Right cardiac atrium (tissue), 5 donors: Measurements from ENCODE around the gene U2SURP. TPM values are rescaled to one million over a fixed set of nuclear protein-coding genes. Genes with fewer than 3 reads are reported as not detected.

Experiments used
- ATAC-seq, 2 donors: fragments of 200-7000 bp; cut with Tn5 transposase; one replicate each; pipeline versions ENCODE4 v1.8.0 to v1.9.1; 2020; ENCODE audit warnings: moderate library complexity in 2 of 2, mild to moderate bottlenecking in 1 of 2
- DNase-seq, 3 donors: peaks; one replicate each; pipeline ENCODE4 v3.0.0-alpha.2; 2020
- H3K27ac ChIP-seq: one replicate; pipeline ENCODE4 v1.5.1; 2013; ENCODE audit warnings: mild to moderate bottlenecking, low read length, control low read depth, moderate library complexity
- H3K27me3 ChIP-seq: one replicate; pipeline ENCODE4 v1.6.1; 2013; ENCODE audit not compliant: control insufficient read depth, insufficient read depth
- H3K4me1 ChIP-seq: one replicate; pipeline ENCODE4 v1.6.1; 2013; ENCODE audit warnings: low read length; ENCODE audit not compliant: control insufficient read depth, insufficient read depth
- H3K4me3 ChIP-seq: one replicate; pipeline ENCODE4 v1.5.1; 2013; ENCODE audit warnings: low read length, control low read depth
- H3K9me3 ChIP-seq: one replicate; pipeline ENCODE4 v1.6.1; 2013; ENCODE audit warnings: low read length; ENCODE audit not compliant: control insufficient read depth
- WGBS: extraction: QIAGEN DNeasy Blood & Tissue Kit; methylation state at CpG from one replicate; pipeline ENCODE4 v1.1.7; 2013; 5-methylcytosine and 5-hydroxymethylcytosine counted together
- intact Hi-C, 4 donors: fragments of 100-400 bp; cut with DNase I; formaldehyde crosslinking; loops; one replicate each; pipeline versions ENCODE4 v1.11.0 to v1.14.0; 2022 to 2023
- long read RNA-seq, 4 donors: library from polyadenylated mRNA; unstranded; transcript quantifications; one replicate each; pipeline ENCODE4 v2.0.0, GENCODE V29; 2020 to 2021
- polyA plus RNA-seq: library from polyadenylated mRNA; stranded (reverse); fragments of 200-250 nt; gene quantifications from one replicate; pipeline ENCODE4 v1.2.3, GENCODE V29; 2013
- total RNA-seq, 4 donors: library from RNA; stranded (reverse); fragmentation: NEBNext Ultra II Directional; extraction: Animal tissue kit (Norgen Biotek cat#: 25700); gene quantifications; one replicate each; pipeline ENCODE4 v1.2.1, GENCODE V29; 2021
- donor health status: healthy with polysubstance abuse.
- donor health status: DM: no; HTN: yes; CAD: no.
- donor health status: DM: no; HTN: no; CAD: no.
- donor health status: DM: no; HTN: yes; CAD: no; lungs with severe emphysema.
- donor health status: DM: yes; HTN: yes; CAD: no.

U2SURP gene
- 10 to 100 TPM; 44.3 to 56.6 (median 51.0) TPM for total RNA-seq
- 22.8 TPM for polyA plus RNA-seq
- long read RNA-seq, donor 1, full-length matches to known transcripts = 9 of 82 reads
- long read RNA-seq, donor 1, partial matches to known transcripts = 47 of 82 reads
- long read RNA-seq, donor 1, other reads (novel, unspliced or antisense) = 26 of 82 reads
- long read RNA-seq, donor 2, full-length matches to known transcripts = 2 of 21 reads
- long read RNA-seq, donor 2, partial matches to known transcripts = 7 of 21 reads
- long read RNA-seq, donor 2, other reads (novel, unspliced or antisense) = 12 of 21 reads
- long read RNA-seq, donor 3, full-length matches to known transcripts = 4 of 118 reads
- long read RNA-seq, donor 3, partial matches to known transcripts = 79 of 118 reads
- long read RNA-seq, donor 3, other reads (novel, unspliced or antisense) = 35 of 118 reads
- long read RNA-seq, donor 4, full-length matches to known transcripts = 4 of 20 reads
- long read RNA-seq, donor 4, partial matches to known transcripts = 8 of 20 reads
- long read RNA-seq, donor 4, other reads (novel, unspliced or antisense) = 8 of 20 reads

GRCh38 chr3:143001369-143002082, at the start of gene U2SURP:
Gene U2SURP, plus strand, starts transcription at chr3:143001570. Its CDS starts 59 bp downstream, at chr3:143001629.
- Histone ChIP-seq H3K27ac (peak within 1 kb of the TSS; percentile 99), H3K4me3 (peak within 1 kb of the TSS; percentile 83), H3K4me1 (peaks cover 2% of the 10 kb centered on the region), H3K27me3 (no peaks in the 10 kb centered on the region), H3K9me3 (no peaks in the 10 kb centered on the region)
- under 1% methylated on average over 55 of the region's 55 CpGs for WGBS
- intact Hi-C loops = no loop called here
- peak; percentile 96 to 97 for ATAC-seq
- DNase-seq = peak; percentile 97 to 98 (median 97)

DNA sequence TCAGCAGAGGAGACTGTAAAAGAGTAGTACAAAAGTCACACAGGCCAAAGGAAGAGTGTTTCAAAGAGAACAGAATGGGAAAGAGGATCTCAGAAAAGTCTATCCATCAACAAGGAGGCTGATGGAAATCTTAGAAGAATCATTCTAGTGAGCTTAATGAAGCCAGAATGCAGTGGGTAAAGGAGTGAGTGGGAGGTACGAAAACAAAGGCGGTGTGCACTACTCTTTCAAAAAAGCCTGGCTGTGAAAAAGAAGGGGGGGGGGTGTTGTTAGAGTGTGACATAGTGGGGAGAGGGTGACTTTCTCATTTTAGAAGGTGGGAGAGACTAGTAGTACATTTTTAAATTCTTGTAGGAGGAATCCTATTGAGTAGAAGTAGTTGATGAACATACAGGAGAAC, 49.6 kb upstream of the U2SURP start:
- Histone ChIP-seq H3K4me1 (no peaks in the 10 kb centered on the region), H3K27ac (no peak overlapping the region), H3K9me3 (no peaks in the 10 kb centered on the region), H3K4me3 (no peak overlapping the region), H3K27me3 (no peaks in the 10 kb centered on the region)
- ATAC-seq (no peak), DNase-seq (no peak)
- intact Hi-C loops = no loop called here
- WGBS = 88% methylated on average over 2 of the region's 2 CpGs

DNA sequence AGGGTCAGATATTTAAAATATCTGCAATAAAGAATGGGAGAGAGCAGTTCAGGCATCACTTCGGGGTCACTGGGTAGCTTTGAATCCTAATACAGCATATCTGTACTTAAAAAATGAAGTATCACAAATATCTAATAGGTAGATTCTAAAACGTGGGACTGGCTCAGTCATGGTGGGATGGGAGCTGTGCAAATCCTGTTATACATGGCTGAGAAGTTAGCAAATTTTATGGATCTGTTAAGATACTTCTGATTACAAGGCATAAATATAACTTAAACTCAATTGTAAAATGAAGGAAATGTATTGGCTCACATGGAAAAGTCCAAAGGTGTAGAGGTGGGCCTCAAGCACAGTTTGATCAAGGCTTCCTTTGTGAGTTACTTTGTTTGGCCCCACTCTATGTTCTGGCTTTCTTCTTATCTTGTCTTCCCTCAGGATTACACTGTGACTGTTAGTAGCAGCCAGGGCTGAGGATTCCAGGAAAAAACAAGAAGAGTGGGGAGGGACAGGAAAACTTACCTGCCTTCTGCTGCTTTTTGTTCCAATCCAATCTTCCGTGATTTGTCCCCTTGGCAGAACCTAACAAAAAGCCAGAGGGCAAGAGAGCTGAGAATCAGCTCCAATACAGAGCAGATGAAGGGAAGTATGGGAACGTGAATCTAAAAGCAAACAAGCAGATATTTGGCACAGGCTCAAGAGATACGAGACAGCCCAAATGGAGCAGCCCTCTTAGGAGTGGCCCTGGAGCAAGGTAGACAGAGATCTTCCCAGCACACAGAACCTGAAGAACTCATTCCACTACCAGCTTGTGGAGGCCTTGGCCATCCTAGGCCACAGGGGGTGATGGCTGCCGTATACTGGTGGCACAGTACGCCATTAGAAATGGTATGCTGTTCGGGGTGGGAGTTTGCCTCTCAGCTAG, 48.8 kb upstream of the U2SURP start:
- Histone ChIP-seq H3K27me3 (no peaks in the 10 kb centered on the region), H3K4me1 (no peaks in the 10 kb centered on the region), H3K9me3 (no peaks in the 10 kb centered on the region), H3K4me3 (no peak overlapping the region), H3K27ac (no peak overlapping the region)
- intact Hi-C loops = no loop called here
- 67% methylated on average over 8 of the region's 8 CpGs for WGBS
- DNase-seq = no peak
- peak in 1 of 2 donors; percentile 48 for ATAC-seq

- Histone ChIP-seq H3K27ac (no peak overlapping the region), H3K4me1 (no peaks in the 10 kb centered on the region), H3K27me3 (no peaks in the 10 kb centered on the region), H3K4me3 (no peak overlapping the region), H3K9me3 (no peaks in the 10 kb centered on the region)
- intact Hi-C loops = no loop called here
- DNase-seq (no peak), ATAC-seq (no peak)
- WGBS = 84% methylated on average over 3 of the region's 3 CpGs
These were observed 47.9 kb upstream of the U2SURP start for GRCh38 chr3:142953443-142953842.

- Histone ChIP-seq H3K4me1 (no peaks in the 10 kb centered on the region), H3K9me3 (no peaks in the 10 kb centered on the region), H3K27ac (peak overlapping the region; percentile 61), H3K4me3 (no peak overlapping the region), H3K27me3 (no peaks in the 10 kb centered on the region)
- ATAC-seq (peak in 1 of 2 donors; percentile 52), DNase-seq (peak in 1 of 3 donors; percentile 39)
- intact Hi-C loops = no loop called here
- WGBS = 55% methylated on average over 6 of the region's 6 CpGs
These were observed 42.7 kb upstream of the U2SURP start for GRCh38 chr3:142958707-142959106.

DNA sequence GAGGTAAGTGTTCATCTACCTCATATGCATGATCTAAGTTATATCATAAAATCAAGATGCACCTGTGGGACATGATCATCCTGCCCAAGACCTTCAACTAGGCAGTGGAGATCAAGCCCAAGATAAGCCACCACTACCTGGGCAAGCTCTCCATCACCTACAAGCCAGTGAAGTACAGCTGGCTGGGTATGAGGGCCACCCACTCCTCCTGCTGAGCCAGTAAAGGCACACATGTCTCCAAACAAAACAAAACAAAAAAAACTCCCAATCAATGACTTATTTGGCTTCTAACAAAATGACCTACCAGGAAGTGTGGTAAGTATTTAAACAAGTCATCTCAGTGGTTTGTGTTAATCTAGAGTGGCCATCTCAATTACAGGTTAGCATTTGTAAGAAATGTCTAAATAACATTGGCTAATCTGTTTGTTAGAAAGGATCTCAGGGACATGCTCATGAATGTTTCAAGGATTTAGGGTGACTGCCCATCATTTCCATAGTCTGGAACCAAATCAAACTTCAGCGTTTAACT, 41.0 kb upstream of the U2SURP start:
- DNase-seq = no peak
- H3K27ac ChIP-seq = no peak overlapping the region
- intact Hi-C loops = no loop called here
- no peaks in the 10 kb centered on the region for H3K27me3 ChIP-seq
- WGBS = 71% methylated on average over 1 of the region's 1 CpG
- no peaks in the 10 kb centered on the region for H3K9me3 ChIP-seq
- ATAC-seq = no peak
- no peaks in the 10 kb centered on the region for H3K4me1 ChIP-seq
- H3K4me3 ChIP-seq = no peak overlapping the region

DNA sequence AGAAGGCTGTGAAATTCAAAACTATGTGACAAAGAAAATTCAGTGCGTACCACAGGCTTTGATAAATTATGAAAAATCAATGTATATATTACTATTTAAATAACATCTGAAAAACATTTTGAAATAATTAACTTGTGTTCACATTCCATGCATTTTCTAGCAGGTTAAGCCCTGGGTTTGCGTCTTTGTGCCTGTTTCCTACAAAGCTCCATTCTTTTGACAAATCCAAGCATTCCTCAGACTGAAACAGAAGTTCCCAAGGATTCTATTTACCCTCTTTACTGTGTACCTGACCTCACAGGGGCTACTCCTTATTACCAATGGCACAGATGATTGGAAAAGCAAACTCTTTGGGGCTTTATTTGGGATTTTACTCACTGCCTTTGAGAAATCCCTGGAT, 39.8 kb upstream of the U2SURP start:
- intact Hi-C loops = no loop called here
- Histone ChIP-seq H3K27me3 (no peaks in the 10 kb centered on the region), H3K9me3 (no peaks in the 10 kb centered on the region), H3K27ac (no peak overlapping the region), H3K4me1 (no peaks in the 10 kb centered on the region), H3K4me3 (no peak overlapping the region)
- WGBS = 85% methylated on average over 2 of the region's 2 CpGs
- ATAC-seq = no peak
- DNase-seq = no peak

DNA sequence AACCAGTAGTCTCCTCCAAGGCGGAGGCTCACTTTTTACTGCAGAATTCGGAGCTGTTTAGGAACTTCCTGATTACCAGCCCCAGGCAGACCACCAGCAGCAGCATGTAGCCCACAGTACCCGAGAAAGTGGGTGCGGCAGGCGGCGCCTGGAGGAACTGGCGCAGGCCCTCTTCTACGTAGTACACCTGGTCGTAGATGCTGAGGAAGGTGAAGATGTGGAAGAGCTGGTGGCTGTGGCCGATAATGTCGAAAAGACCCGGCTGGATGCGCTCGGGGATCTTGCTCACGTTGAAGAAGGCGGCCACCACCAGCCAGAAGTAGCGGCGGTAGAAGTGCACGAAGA, 39.2 kb upstream of the U2SURP start:
- WGBS = 94% methylated on average over 19 of the region's 19 CpGs
- ATAC-seq = peak in 1 of 2 donors; percentile 7
- intact Hi-C loops = no loop called here
- no peaks in the 10 kb centered on the region for H3K4me1 ChIP-seq
- DNase-seq = peak in 1 of 3 donors; percentile 44
- H3K27me3 ChIP-seq = no peaks in the 10 kb centered on the region
- H3K27ac ChIP-seq = no peak overlapping the region
- no peak overlapping the region for H3K4me3 ChIP-seq
- H3K9me3 ChIP-seq = no peaks in the 10 kb centered on the region

DNA sequence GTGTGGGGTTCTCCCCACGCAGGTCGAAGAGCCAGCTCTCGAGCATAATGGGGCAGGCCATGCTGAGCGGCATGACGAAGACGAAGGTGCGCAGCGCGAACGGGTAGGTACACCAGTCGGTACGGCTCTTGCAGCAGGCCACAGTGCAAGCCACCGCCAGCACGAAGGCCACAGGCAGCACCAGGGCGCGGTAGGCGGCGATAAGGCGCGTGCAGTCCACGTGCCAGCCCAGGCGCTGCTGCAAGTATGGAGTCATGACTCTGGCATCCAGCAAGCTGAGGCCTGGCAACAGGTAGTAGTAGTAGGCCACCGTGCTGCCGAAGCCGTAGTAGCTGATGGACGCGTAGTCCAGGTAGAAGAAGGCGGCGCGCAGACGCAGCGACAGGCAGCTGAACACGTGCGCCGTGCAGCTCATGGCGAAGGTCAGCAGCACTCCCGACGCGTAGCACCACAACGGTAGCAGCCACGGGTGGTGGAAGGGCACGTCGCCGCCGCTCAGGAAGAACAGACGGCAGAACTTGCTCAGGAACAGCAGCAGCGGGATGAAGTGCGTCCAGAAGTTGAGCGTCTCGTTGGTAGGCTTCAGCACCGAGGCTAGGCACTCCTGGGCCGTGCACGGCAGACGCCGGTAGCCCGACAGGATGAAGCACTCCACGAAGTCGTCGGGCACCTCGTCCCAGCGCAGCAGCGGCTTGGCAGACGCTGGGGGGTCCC, 38.7 kb upstream of the U2SURP start:
- Histone ChIP-seq H3K9me3 (no peaks in the 10 kb centered on the region), H3K27ac (peak overlapping the region; percentile 70), H3K4me3 (peak overlapping the region; percentile 79), H3K27me3 (no peaks in the 10 kb centered on the region), H3K4me1 (no peaks in the 10 kb centered on the region)
- DNase-seq = peak in 2 of 3 donors; percentile 50 to 58
- peak; percentile 7 to 13 for ATAC-seq
- 55% methylated on average over 63 of the region's 63 CpGs for WGBS
- intact Hi-C loops = no loop called here

DNA sequence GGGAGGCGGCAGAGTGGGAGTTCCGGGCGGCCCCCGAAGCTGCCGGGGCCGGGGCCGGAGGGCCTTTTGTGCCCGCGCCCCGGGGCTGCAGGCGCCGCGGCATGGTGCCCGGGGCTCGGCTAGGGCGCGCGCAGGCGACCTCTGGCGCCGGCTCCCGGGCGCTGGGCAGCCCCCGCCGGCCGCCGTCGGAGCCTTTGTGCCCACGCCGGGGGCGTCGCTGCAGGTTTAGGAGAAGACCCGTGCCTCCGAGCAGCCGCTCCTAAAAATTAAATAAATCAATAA, 38.2 kb upstream of the U2SURP start:
- peak overlapping the region; percentile 79 for H3K4me3 ChIP-seq
- no peaks in the 10 kb centered on the region for H3K9me3 ChIP-seq
- DNase-seq = peak in 1 of 3 donors; percentile 54
- under 1% methylated on average over 35 of the region's 35 CpGs for WGBS
- no peaks in the 10 kb centered on the region for H3K4me1 ChIP-seq
- intact Hi-C loops = no loop called here
- ATAC-seq = peak; percentile 50 to 63
- peak overlapping the region; percentile 70 for H3K27ac ChIP-seq
- no peaks in the 10 kb centered on the region for H3K27me3 ChIP-seq
